GM12878 (cell line): ENCODE measurements around the gene IL4. TPM values are rescaled to one million over a fixed set of nuclear protein-coding genes. Genes with fewer than 3 reads are reported as not detected.

ENCODE experiments used
- ATAC-seq: fragments of 200-7000 bp; cut with Tn5 transposase; 3 replicates; pipeline ENCODE4 v1.9.1; 2020; ENCODE audit warnings: mild to moderate bottlenecking, moderate library complexity
- BruUV-seq: library from RNA; stranded (reverse); fragments of 400-500 nt; replicated peaks from 2 replicates; lab custom pipeline; 2021; lab: Mats Ljungman, UMichigan
- CTCF ChIA-PET: fragments of 300-600 bp; sonication (Branson Sonifier 250); formaldehyde crosslinking; extraction: SDS; loops from one replicate; lab custom pipeline; 2021; ENCODE audit warnings: inconsistent platforms; lab: Yijun Ruan, JAX
- POLR2A ChIA-PET: fragments of 350-600 bp; formaldehyde crosslinking; extraction: SDS; loops from one replicate; lab custom pipeline; 2021; ENCODE audit warnings: inconsistent platforms; lab: Charles Lee
- RAD21 ChIA-PET: fragments of 300-600 bp; sonication (Branson Sonifier 250); formaldehyde crosslinking; loops from one replicate; lab custom pipeline; 2023; ENCODE audit warnings: antibody characterized with exemption; ENCODE audit not compliant: unreplicated experiment; lab: Charles Lee
- SMC1A ChIA-PET: fragments of 300-600 bp; sonication (Branson Sonifier 250); formaldehyde crosslinking; loops from one replicate; lab custom pipeline; 2023; ENCODE audit not compliant: unreplicated experiment, uncharacterized antibody; lab: Charles Lee
- DNase-seq: peaks from one replicate; pipeline ENCODE4 v3.0.0-alpha.2; 2011; ENCODE audit warnings: low read depth, low spot score
- FAIRE-seq: peaks from 3 replicates; lab custom pipeline; 2011; peaks lifted over from hg19 to GRCh38; lab: Jason Lieb, UNC
- H2AFZ ChIP-seq: 2 replicates; pipeline ENCODE4 v1.6.0; 2011; ENCODE audit warnings: low read depth, low read length, control low read depth; ENCODE audit not compliant: control insufficient read depth
- H3K27ac ChIP-seq: 2 replicates; pipeline ENCODE4 v1.5.1; 2011; ENCODE audit warnings: control low read depth; ENCODE audit not compliant: control insufficient read depth, insufficient read depth
- H3K27me3 ChIP-seq, 2 experiments: replicated peaks in 1 of 2; 2 replicates each; pipeline versions ENCODE4 v1.6.0 to v1.6.1; 2011; ENCODE audit warnings: low read length in 1 of 2; ENCODE audit not compliant: control insufficient read depth in 2 of 2, insufficient read depth in 2 of 2
- H3K36me3 ChIP-seq, 2 experiments: 2 replicates each; pipeline ENCODE4 v1.5.1; 2011; ENCODE audit warnings: low read length in 1 of 2; ENCODE audit not compliant: control insufficient read depth in 2 of 2, insufficient read depth in 2 of 2
- H3K4me1 ChIP-seq: 2 replicates; pipeline ENCODE4 v1.6.1; 2011; ENCODE audit warnings: mild to moderate bottlenecking, low read length, moderate library complexity, mixed read lengths; ENCODE audit not compliant: control insufficient read depth, insufficient read depth
- H3K4me2 ChIP-seq: 2 replicates; pipeline ENCODE4 v1.6.0; 2011; ENCODE audit warnings: control low read depth; ENCODE audit not compliant: control insufficient read depth, insufficient read depth
- H3K4me3 ChIP-seq: fragments of 200-600 bp; sonication (generic); 2 replicates; pipeline ENCODE4 v1.5.1; 2016
- H3K79me2 ChIP-seq: 2 replicates; pipeline ENCODE4 v1.6.0; 2011; ENCODE audit warnings: low read length; ENCODE audit not compliant: control insufficient read depth, insufficient read depth
- H3K9ac ChIP-seq: 2 replicates; pipeline ENCODE4 v1.8.0; 2011; ENCODE audit warnings: low read length, control low read depth, mixed read lengths; ENCODE audit not compliant: control insufficient read depth, insufficient read depth
- H3K9me3 ChIP-seq: replicated peaks from 3 replicates; pipeline ENCODE4 v1.5.1; 2011; ENCODE audit warnings: mild to moderate bottlenecking, low read length; ENCODE audit not compliant: control insufficient read depth, insufficient read depth
- H4K20me1 ChIP-seq: 2 replicates; pipeline ENCODE4 v1.6.0; 2011; ENCODE audit not compliant: control insufficient read depth, insufficient read depth
- ATF2 ChIP-seq: IDR thresholded peaks from 2 replicates; pipeline ENCODE4 v1.6.1; 2012; ENCODE audit warnings: low read length, inconsistent platforms
- ATF7 ChIP-seq: fragments of 450-650 bp; IDR thresholded peaks from 2 replicates; pipeline ENCODE4 v1.6.1; 2016; ENCODE audit warnings: low read depth, mild to moderate bottlenecking
- FOXM1 ChIP-seq: IDR thresholded peaks from 2 replicates; pipeline ENCODE4 v1.6.1; 2012; ENCODE audit warnings: low read depth, mild to moderate bottlenecking, inconsistent platforms, low read length, moderate library complexity
- IRF3 ChIP-seq: fragments of 450-650 bp; IDR thresholded peaks from 2 replicates; pipeline ENCODE4 v1.6.1; 2014; ENCODE audit warnings: mild to moderate bottlenecking
- IRF4 ChIP-seq: IDR thresholded peaks from 2 replicates; pipeline ENCODE4 v1.6.1; 2011; ENCODE audit warnings: low read depth, low read length
- LARP7 ChIP-seq: fragments of 450-650 bp; IDR thresholded peaks from 2 replicates; pipeline ENCODE4 v1.6.1; 2017; ENCODE audit warnings: mild to moderate bottlenecking
- NR2F1 ChIP-seq: fragments of 450-650 bp; conservative IDR thresholded peaks from 2 replicates; pipeline ENCODE4 v1.6.1; 2017; ENCODE audit warnings: mild to moderate bottlenecking
- SMARCA5 ChIP-seq: fragments of 450-650 bp; IDR thresholded peaks from 2 replicates; pipeline ENCODE4 v1.6.1; 2017; ENCODE audit warnings: mild to moderate bottlenecking
- SREBF1 ChIP-seq: IDR thresholded peaks from 2 replicates; pipeline ENCODE4 v1.6.1; 2012; ENCODE audit warnings: mild to moderate bottlenecking, low read length
- WGBS: methylation state at CpG from one replicate; pipeline ENCODE4 v1.1.6; 2016; ENCODE audit warnings: low lambda C conversion rate; ENCODE audit not compliant: insufficient replicate concordance, insufficient coverage; ENCODE audit errors: missing lambda C conversion rate; 5-methylcytosine and 5-hydroxymethylcytosine counted together
- in situ Hi-C: fragments of 300-500 bp; cut with MboI; formaldehyde crosslinking; loops from 9 replicates; pipeline ENCODE4 v1.14.3; 2018; ENCODE audit warnings: mixed read lengths
- intact Hi-C: fragments of 100-400 bp; cut with micrococcal nuclease; formaldehyde crosslinking; loops from one replicate; pipeline ENCODE4 v1.14.2; 2022; ENCODE audit not compliant: unreplicated experiment
- polyA plus RNA-seq, 11 experiments: library from polyadenylated mRNA; depleted of rRNA in 4 of 11; unstranded in 6 of 11; stranded (reverse) in 5 of 11; fragments of >200 nt; fragmentation: Nextera tagmentation in 4 of 11; fragmentation: Illumina TruSeq in 1 of 11; extraction: Ambion mirVana in 4 of 11; extraction: Trizol in 1 of 11; gene quantifications; 1 replicate in 1 of 11; 2 replicates in 10 of 11; pipeline versions ENCODE4 v1.2.1 to v1.2.3, GENCODE V29; 2011 to 2016; ENCODE audit warnings: inconsistent platforms in 2 of 11, missing spikeins in 2 of 11, low read depth in 1 of 11
- total RNA-seq, 4 experiments: library from RNA; depleted of rRNA in 3 of 4; stranded (reverse); fragments of >200 nt in 3 of 4; fragmentation: Illumina TruSeq in 1 of 4; extraction: Trizol in 1 of 4; gene quantifications; 2 replicates each; pipeline versions ENCODE4 v1.2.1 to v1.2.3, GENCODE V29; 2013 to 2021

IL4 gene
- total and polyA plus RNA-seq, 10 of the 15 experiments (the other 5 are each of a cell fraction or from before 2014, with no cell fraction given) = 0.20 to 0.80 (median 0.50) TPM; not detected in 7

- H3K9ac ChIP-seq = no peak overlapping the region
- H3K79me2 ChIP-seq = no peaks in the 10 kb centered on the region
- intact Hi-C loops = no loop called here
- in situ Hi-C loops = no loop called here
- no peak overlapping the region for H3K27ac ChIP-seq
- 94% methylated on average over 8 of the region's 8 CpGs for WGBS
- TF ChIP-seq ATF2 (no peak), ATF7 (no peak), LARP7 (no peak), NR2F1 (no peak), IRF4 (no peak), IRF3 (no peak), SMARCA5 (no peak), FOXM1 (no peak), SREBF1 (no peak)
- H4K20me1 ChIP-seq = no peaks in the 10 kb centered on the region
- ChIA-PET CTCF (interaction anchor here (0.7 to 2.6 kb wide), 2 partner anchors 35 to 139 kb away, joined by 3 to 7 read pairs; no protein-coding TSS in a partner anchor), SMC1A (interaction anchor here (0.7 to 1.6 kb wide), 2 partner anchors 27 to 53 kb away, joined by 3 to 5 read pairs; no protein-coding TSS in a partner anchor), RAD21 (interaction anchor here (1.5 kb wide), 1 partner anchor 70 kb away, joined by 4 read pairs; no protein-coding TSS in a partner anchor), POLR2A (interaction anchor here (0.9 kb wide), 1 partner anchor 10 kb away, joined by 3 read pairs; no protein-coding TSS in a partner anchor)
- H2AFZ ChIP-seq = no peak overlapping the region
- no peak for ATAC-seq
- FAIRE-seq = no peak
- no peak overlapping the region for H3K4me2 ChIP-seq
- no peaks in the 10 kb centered on the region for H3K36me3 ChIP-seq
- DNase-seq = no peak
- no TSS peak for BruUV-seq
- no peaks in the 10 kb centered on the region for H3K27me3 ChIP-seq
- H3K4me1 ChIP-seq = peaks cover 4% of the 10 kb centered on the region
- H3K9me3 ChIP-seq = no peaks in the 10 kb centered on the region
- no peak overlapping the region for H3K4me3 ChIP-seq
These were observed 7.1 kb downstream of the IL4 start for GRCh38 chr5:132680780-132681475.
